Measurements from ENCODE around the gene GPX8.

DNA sequence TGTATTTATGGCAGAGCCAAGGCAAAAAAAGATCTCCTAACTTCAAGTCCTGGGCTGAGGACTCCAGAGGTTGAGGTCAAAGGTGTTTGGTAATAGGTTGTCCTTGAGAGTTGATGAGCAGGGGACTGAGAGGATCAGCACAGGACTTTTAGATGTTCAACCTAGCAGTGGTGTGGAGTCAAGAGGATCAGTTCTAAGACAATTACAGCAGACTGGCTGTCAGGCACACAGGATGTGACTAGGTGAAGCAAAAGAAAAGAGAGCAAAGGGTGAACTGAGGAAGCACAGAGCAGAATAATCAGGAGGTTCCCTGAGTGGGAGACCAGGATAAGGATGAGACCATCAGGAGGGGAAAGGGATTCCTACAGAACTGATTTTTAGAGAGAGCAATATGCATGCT, 46.6 kb upstream of the GPX8 start:
- TF ChIP-seq HDAC2 (IDR thresholded peaks at IDR 0.05) (no peak), ESRRA (IDR thresholded peaks at IDR 0.05; ENCODE audit: low read length) (no peak), GABPA (IDR thresholded peaks at IDR 0.05; ENCODE audit: low read depth) (no peak)

Measured in GM12878 (cell line).